PC-9 (cell line): ENCODE measurements around the gene SEC24D.

Source experiments
- CTCF ChIP-seq: fragments of 200-600 bp; sonication (generic); conservative IDR thresholded peaks from 2 replicates; pipeline ENCODE4 v1.6.1; 2017; ENCODE audit warnings: mixed run types, antibody characterized with exemption, mild to moderate bottlenecking, moderate library complexity
- EZH2 ChIP-seq: fragments of 200-600 bp; sonication (generic); IDR thresholded peaks from 2 replicates; pipeline ENCODE4 v1.8.0; 2017; ENCODE audit warnings: antibody characterized with exemption, low read depth

GRCh38 chr4:118834070-118834469 is 1.9 kb downstream of the SEC24D start:
- TF ChIP-seq EZH2 = no peak
- no peak for TF ChIP-seq CTCF
